Measurements from ENCODE around the gene RASA2.
"Not testable (repeated sequence)": the region's sequence is repeated elsewhere in the genome, so short reads cannot be mapped to it uniquely, and the experiment has no call there.

Gene RASA2

GRCh38 chr3:141526709-141527108, 39.9 kb downstream of the RASA2 start:
- Histone ChIP-seq H3K36me3 (ENCODE audit: control insufficient read depth, low read depth, low read length) (no peaks in the 10 kb centered on the region), H3K27ac (ENCODE audit: low read length) (no peak overlapping the region), H3K4me1 (ENCODE audit: control insufficient read depth, low read depth, low read length) (peaks cover 7% of the 10 kb centered on the region), H3K9ac (ENCODE audit: low read length) (no peak overlapping the region), H3K9me3 (ENCODE audit: control insufficient read depth, low read depth, low read length) (no peaks in the 10 kb centered on the region), H3K27me3 (ENCODE audit: control insufficient read depth, insufficient read depth, low read length) (no peaks in the 10 kb centered on the region), H3K4me3 (ENCODE audit: low read length) (no peak overlapping the region)

GRCh38 chr3:141528800-141529199, 42.0 kb downstream of the RASA2 start:
- no peak overlapping the region for H3K9ac ChIP-seq (ENCODE audit: low read length)
- H3K36me3 ChIP-seq (ENCODE audit: control insufficient read depth, low read depth, low read length), result no peaks in the 10 kb centered on the region
- no peak overlapping the region for H3K4me3 ChIP-seq (ENCODE audit: low read length)
- no peaks in the 10 kb centered on the region for H3K27me3 ChIP-seq (ENCODE audit: control insufficient read depth, insufficient read depth, low read length)
- no peak overlapping the region for H3K27ac ChIP-seq (ENCODE audit: low read length)
- H3K9me3 ChIP-seq (ENCODE audit: control insufficient read depth, low read depth, low read length), result no peaks in the 10 kb centered on the region
- H3K4me1 ChIP-seq (ENCODE audit: control insufficient read depth, low read depth, low read length), result peaks cover 7% of the 10 kb centered on the region

- Histone ChIP-seq H3K4me3 (ENCODE audit: low read length) (no peak overlapping the region), H3K9ac (ENCODE audit: low read length) (no peak overlapping the region), H3K27me3 (ENCODE audit: control insufficient read depth, insufficient read depth, low read length) (no peaks in the 10 kb centered on the region), H3K9me3 (ENCODE audit: control insufficient read depth, low read depth, low read length) (no peaks in the 10 kb centered on the region), H3K4me1 (ENCODE audit: control insufficient read depth, low read depth, low read length) (peaks cover 7% of the 10 kb centered on the region), H3K36me3 (ENCODE audit: control insufficient read depth, low read depth, low read length) (no peaks in the 10 kb centered on the region), H3K27ac (ENCODE audit: low read length) (no peak overlapping the region)
These were observed 42.4 kb downstream of the RASA2 start for GRCh38 chr3:141529256-141529655.

- Histone ChIP-seq H3K9ac (ENCODE audit: low read length) (no peak overlapping the region), H3K4me3 (ENCODE audit: low read length) (no peak overlapping the region), H3K4me1 (ENCODE audit: control insufficient read depth, low read depth, low read length) (peaks cover 7% of the 10 kb centered on the region), H3K27ac (ENCODE audit: low read length) (no peak overlapping the region), H3K27me3 (ENCODE audit: control insufficient read depth, insufficient read depth, low read length) (no peaks in the 10 kb centered on the region), H3K9me3 (ENCODE audit: control insufficient read depth, low read depth, low read length) (no peaks in the 10 kb centered on the region), H3K36me3 (ENCODE audit: control insufficient read depth, low read depth, low read length) (no peaks in the 10 kb centered on the region)
These were observed 43.0 kb downstream of the RASA2 start for GRCh38 chr3:141529717-141530414.

GRCh38 chr3:141530415-141530768, 43.6 kb downstream of the RASA2 start:
- H3K27ac ChIP-seq (ENCODE audit: low read length), result no peak overlapping the region
- H3K36me3 ChIP-seq (ENCODE audit: control insufficient read depth, low read depth, low read length), result peaks cover 2% of the 10 kb centered on the region
- H3K27me3 ChIP-seq (ENCODE audit: control insufficient read depth, insufficient read depth, low read length), result no peaks in the 10 kb centered on the region
- H3K4me3 ChIP-seq (ENCODE audit: low read length), result no peak overlapping the region
- H3K9me3 ChIP-seq (ENCODE audit: control insufficient read depth, low read depth, low read length), result no peaks in the 10 kb centered on the region
- H3K9ac ChIP-seq (ENCODE audit: low read length), result no peak overlapping the region
- peaks cover 7% of the 10 kb centered on the region for H3K4me1 ChIP-seq (ENCODE audit: control insufficient read depth, low read depth, low read length)

GRCh38 chr3:141532609-141533008, 45.8 kb downstream of the RASA2 start:
- no peaks in the 10 kb centered on the region for H3K4me1 ChIP-seq (ENCODE audit: control insufficient read depth, low read depth, low read length)
- H3K4me3 ChIP-seq (ENCODE audit: low read length), result no peak overlapping the region
- H3K9me3 ChIP-seq (ENCODE audit: control insufficient read depth, low read depth, low read length), result no peaks in the 10 kb centered on the region
- H3K36me3 ChIP-seq (ENCODE audit: control insufficient read depth, low read depth, low read length), result peaks cover 6% of the 10 kb centered on the region
- H3K9ac ChIP-seq (ENCODE audit: low read length), result no peak overlapping the region
- no peak overlapping the region for H3K27ac ChIP-seq (ENCODE audit: low read length)
- no peaks in the 10 kb centered on the region for H3K27me3 ChIP-seq (ENCODE audit: control insufficient read depth, insufficient read depth, low read length)

GRCh38 chr3:141536017-141536416, 49.2 kb downstream of the RASA2 start:
- not testable (repeated sequence) for H3K9ac ChIP-seq (ENCODE audit: low read length); H3K4me3 ChIP-seq (ENCODE audit: low read length); H3K36me3 ChIP-seq (ENCODE audit: control insufficient read depth, low read depth, low read length); H3K27me3 ChIP-seq (ENCODE audit: control insufficient read depth, insufficient read depth, low read length); H3K9me3 ChIP-seq (ENCODE audit: control insufficient read depth, low read depth, low read length); H3K4me1 ChIP-seq (ENCODE audit: control insufficient read depth, low read depth, low read length); H3K27ac ChIP-seq (ENCODE audit: low read length)

- Histone ChIP-seq H3K4me3 (ENCODE audit: low read length) (no peak overlapping the region), H3K9ac (ENCODE audit: low read length) (no peak overlapping the region), H3K27ac (ENCODE audit: low read length) (no peak overlapping the region), H3K4me1 (ENCODE audit: control insufficient read depth, low read depth, low read length) (no peaks in the 10 kb centered on the region), H3K36me3 (ENCODE audit: control insufficient read depth, low read depth, low read length) (peaks cover 16% of the 10 kb centered on the region), H3K27me3 (ENCODE audit: control insufficient read depth, insufficient read depth, low read length) (no peaks in the 10 kb centered on the region), H3K9me3 (ENCODE audit: control insufficient read depth, low read depth, low read length) (no peaks in the 10 kb centered on the region)
These were observed 51.0 kb downstream of the RASA2 start for GRCh38 chr3:141537856-141538255.

- Histone ChIP-seq H3K9ac (ENCODE audit: low read length) (no peak overlapping the region), H3K27me3 (ENCODE audit: control insufficient read depth, insufficient read depth, low read length) (no peaks in the 10 kb centered on the region), H3K4me3 (ENCODE audit: low read length) (no peak overlapping the region), H3K27ac (ENCODE audit: low read length) (no peak overlapping the region), H3K9me3 (ENCODE audit: control insufficient read depth, low read depth, low read length) (no peaks in the 10 kb centered on the region), H3K36me3 (ENCODE audit: control insufficient read depth, low read depth, low read length) (peaks cover 16% of the 10 kb centered on the region), H3K4me1 (ENCODE audit: control insufficient read depth, low read depth, low read length) (no peaks in the 10 kb centered on the region)
These were observed 51.9 kb downstream of the RASA2 start for GRCh38 chr3:141538568-141539240.

- H3K9ac ChIP-seq (ENCODE audit: low read length), result no peak overlapping the region
- H3K36me3 ChIP-seq (ENCODE audit: control insufficient read depth, low read depth, low read length), result peaks cover 17% of the 10 kb centered on the region
- no peaks in the 10 kb centered on the region for H3K9me3 ChIP-seq (ENCODE audit: control insufficient read depth, low read depth, low read length)
- H3K4me3 ChIP-seq (ENCODE audit: low read length), result no peak overlapping the region
- H3K27ac ChIP-seq (ENCODE audit: low read length), result no peak overlapping the region
- H3K27me3 ChIP-seq (ENCODE audit: control insufficient read depth, insufficient read depth, low read length), result no peaks in the 10 kb centered on the region
- H3K4me1 ChIP-seq (ENCODE audit: control insufficient read depth, low read depth, low read length), result no peaks in the 10 kb centered on the region
These were observed 52.8 kb downstream of the RASA2 start for GRCh38 chr3:141539431-141540187.

- Histone ChIP-seq H3K9me3 (ENCODE audit: control insufficient read depth, low read depth, low read length) (no peaks in the 10 kb centered on the region), H3K4me1 (ENCODE audit: control insufficient read depth, low read depth, low read length) (no peaks in the 10 kb centered on the region), H3K27me3 (ENCODE audit: control insufficient read depth, insufficient read depth, low read length) (no peaks in the 10 kb centered on the region), H3K36me3 (ENCODE audit: control insufficient read depth, low read depth, low read length) (peaks cover 16% of the 10 kb centered on the region), H3K9ac (ENCODE audit: low read length) (no peak overlapping the region), H3K27ac (ENCODE audit: low read length) (no peak overlapping the region), H3K4me3 (ENCODE audit: low read length) (no peak overlapping the region)
These were observed 53.7 kb downstream of the RASA2 start for GRCh38 chr3:141540531-141540930.
